NCI-H2227 treated with DMSO at 0.1 percent for 48 hours (cell line): ENCODE data around the gene TEX35.
"Not testable (repeated sequence)": the region's sequence is repeated elsewhere in the genome, so short reads cannot be mapped to it uniquely, and the experiment has no call there.

Experiments used
- DNase-seq: peaks from one replicate; lab custom pipeline; 2025; lab: John Stamatoyannopoulos, UW

Gene TEX35

GRCh38 chr1:178541829-178542553 is 29.1 kb downstream of the TEX35 start:
- DNase-seq: no peak

GRCh38 chr1:178542554-178543289 is 29.8 kb downstream of the TEX35 start:
- peak; percentile 77 for DNase-seq

GRCh38 chr1:178543290-178543607 is 30.3 kb downstream of the TEX35 start:
- no peak for DNase-seq

- DNase-seq: no peak
Observed at GRCh38 chr1:178544531-178544930, 31.6 kb downstream of the TEX35 start.

- no peak for DNase-seq
Observed at GRCh38 chr1:178548108-178548507, 35.2 kb downstream of the TEX35 start.

- no peak for DNase-seq
Observed at GRCh38 chr1:178551307-178551706, 38.4 kb downstream of the TEX35 start.

- no peak for DNase-seq
Observed at GRCh38 chr1:178551940-178552339, 39.0 kb downstream of the TEX35 start.

- DNase-seq: no peak
Observed at GRCh38 chr1:178552856-178553255, 39.9 kb downstream of the TEX35 start.

GRCh38 chr1:178554351-178554750 is 41.4 kb downstream of the TEX35 start:
- DNase-seq: not testable (repeated sequence)

- not testable (repeated sequence) for DNase-seq
Observed at GRCh38 chr1:178555613-178556012, 42.7 kb downstream of the TEX35 start.

GRCh38 chr1:178558816-178559215 is 45.9 kb downstream of the TEX35 start:
- DNase-seq: not testable (repeated sequence)

GRCh38 chr1:178560871-178561376 is 48.0 kb downstream of the TEX35 start:
- DNase-seq: no peak

GRCh38 chr1:178563099-178563820 is 50.4 kb downstream of the TEX35 start:
- DNase-seq: no peak

- no peak for DNase-seq
Observed at GRCh38 chr1:178564086-178564782, 51.3 kb downstream of the TEX35 start.

GRCh38 chr1:178564783-178565180 is 51.9 kb downstream of the TEX35 start:
- DNase-seq: no peak

GRCh38 chr1:178565586-178565985 is 52.7 kb downstream of the TEX35 start:
- no peak for DNase-seq

- DNase-seq: no peak
Observed at GRCh38 chr1:178566187-178566586, 53.3 kb downstream of the TEX35 start.

- DNase-seq: no peak
Observed at GRCh38 chr1:178571807-178572206, 58.9 kb downstream of the TEX35 start.
